Measurements from ENCODE around the gene FAM107B. TPM values are rescaled to one million over a fixed set of nuclear protein-coding genes. Genes with fewer than 3 reads are reported as not detected.

FAM107B gene
- total and polyA plus RNA-seq, 7 experiments from 2014 or later: 167 to 236 (median 211) TPM

DNA sequence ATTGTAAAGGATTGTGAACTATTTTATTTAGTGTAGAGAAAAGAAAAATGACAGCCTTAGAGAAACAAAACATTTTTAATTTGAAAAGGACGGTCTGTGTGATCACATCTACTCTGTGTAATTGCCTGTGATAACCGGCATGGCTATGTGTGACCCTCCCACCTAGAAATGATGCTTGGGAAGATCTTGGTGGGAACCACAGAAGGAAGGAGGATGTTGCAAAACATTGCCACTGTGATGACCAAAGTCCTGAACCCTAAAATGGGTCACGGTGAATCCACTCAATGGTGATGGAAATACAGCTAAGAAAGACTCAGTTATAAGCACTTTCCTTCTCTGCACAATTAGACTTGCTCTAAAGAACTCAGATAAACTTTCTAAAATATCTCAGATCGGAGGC is 222.7 kb downstream of the FAM107B start:
- H3K4me3 Mint-ChIP-seq: peak overlapping the region in 8 of 10 donors; percentile 0 to 46 (median 19)
- H3K36me3 Mint-ChIP-seq: peaks cover 7 to 49% (median 20%) of the 10 kb centered on the region in 5 donors
- peaks cover 62 to 100% (median 88%) of the 10 kb centered on the region in 7 donors for H3K4me1 Mint-ChIP-seq
- ChIA-PET POLR2A (interaction anchor here (0.6 to 4.0 kb wide), 5 partner anchors 9 to 1840 kb away, joined by 4 to 34 read pairs (median 6); no protein-coding TSS in a partner anchor), CTCF (interaction anchor here (0.8 kb wide), 1 partner anchor 271 kb away, joined by 4 read pairs; no protein-coding TSS in a partner anchor)
- intact Hi-C loops (cut with micrococcal nuclease): loop anchor here in 1 of 2 donors (5.0 kb wide), 1 partner anchor 35 kb away; no protein-coding TSS in a partner anchor
- ATAC-seq: no peak
- no peaks in the 10 kb centered on the region for H3K27me3 Mint-ChIP-seq
- Histone ChIP-seq H3K4me3 (ENCODE audit: low read length) (no peak overlapping the region), H3K4me1 (ENCODE audit: control insufficient read depth in 2 of 2, insufficient read depth in 2 of 2, low read length in 2 of 2) (peaks cover 52 to 71% of the 10 kb centered on the region in 2 donors), H3K9me3 (ENCODE audit: control insufficient read depth in 2 of 3, low read length in 3 of 3) (no peaks in the 10 kb centered on the region), H3K36me3 (ENCODE audit: control insufficient read depth in 2 of 3, insufficient read depth in 3 of 3, low read length in 3 of 3) (peaks cover 0 to 39% (median 7%) of the 10 kb centered on the region in 3 experiments), H3K27me3 (ENCODE audit: control insufficient read depth in 2 of 2, insufficient read depth in 2 of 2, low read length in 2 of 2) (no peaks in the 10 kb centered on the region), H3K27ac (ENCODE audit: low read depth, low read length) (peak overlapping the region; percentile 46)
- DNase-seq: no peak
- H3K9me3 Mint-ChIP-seq: peaks cover 0 to 3% (median 0%) of the 10 kb centered on the region in 11 donors
- H3K27ac Mint-ChIP-seq: peak overlapping the region; percentile 26 to 97 (median 85)

DNA sequence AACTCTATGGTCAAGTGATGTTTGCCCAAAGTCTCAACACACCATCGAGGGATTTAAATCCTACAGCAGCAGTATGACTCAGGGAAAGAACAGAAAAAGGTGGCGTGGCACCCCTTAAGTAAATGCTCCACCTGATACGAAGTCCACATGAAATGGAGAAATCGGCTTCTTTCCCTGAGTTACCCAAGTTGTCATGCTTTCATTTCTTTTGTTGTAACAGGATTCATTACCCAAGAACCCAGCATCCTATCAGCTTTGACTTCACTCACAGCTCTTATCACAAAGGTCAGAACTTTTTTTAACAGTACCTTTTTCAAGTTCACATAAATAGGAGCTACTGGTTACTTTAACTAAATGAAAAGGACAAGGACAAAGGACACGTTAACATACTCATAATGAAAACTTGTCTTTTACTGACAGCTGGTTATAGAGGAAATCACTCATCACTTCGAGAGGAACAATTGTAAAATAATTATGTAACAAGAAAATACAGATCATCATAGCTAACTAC is 224.2 kb downstream of the FAM107B start:
- peak overlapping the region; percentile 65 to 97 (median 91) for H3K27ac Mint-ChIP-seq
- DNase-seq (no peak), ATAC-seq (no peak)
- peaks cover 7 to 45% (median 27%) of the 10 kb centered on the region in 5 donors for H3K36me3 Mint-ChIP-seq
- peaks cover 0 to 34% (median 7%) of the 10 kb centered on the region in 3 experiments for H3K36me3 ChIP-seq (ENCODE audit: control insufficient read depth in 2 of 3, insufficient read depth in 3 of 3, low read length in 3 of 3)
- peaks cover 60 to 100% (median 88%) of the 10 kb centered on the region in 7 donors for H3K4me1 Mint-ChIP-seq
- intact Hi-C loops (cut with micrococcal nuclease): loop anchor here in 1 of 2 donors (5.0 kb wide), 1 partner anchor 37 kb away; no protein-coding TSS in a partner anchor
- no peaks in the 10 kb centered on the region for H3K9me3 ChIP-seq (ENCODE audit: control insufficient read depth in 2 of 3, low read length in 3 of 3)
- ChIA-PET POLR2A (interaction anchor here (0.6 to 1.4 kb wide), 5 partner anchors 12 to 287 kb away, joined by 3 to 4 read pairs (median 3); partner anchors contain the start of genes CDNF, HSPA14 and MSANTD7), CTCF (interaction anchor here (0.6 to 1.4 kb wide), 4 partner anchors 10 to 272 kb away, joined by 3 to 4 read pairs (median 4); no protein-coding TSS in a partner anchor)
- peak overlapping the region in 5 of 10 donors; percentile 29 to 59 (median 49) for H3K4me3 Mint-ChIP-seq
- H3K27me3 Mint-ChIP-seq: no peaks in the 10 kb centered on the region
- H3K9me3 Mint-ChIP-seq: peaks cover 0 to 1% (median 0%) of the 10 kb centered on the region in 11 donors
- H3K4me3 ChIP-seq (ENCODE audit: low read length): no peak overlapping the region
- H3K27me3 ChIP-seq (ENCODE audit: control insufficient read depth in 2 of 2, insufficient read depth in 2 of 2, low read length in 2 of 2): no peaks in the 10 kb centered on the region
- H3K27ac ChIP-seq (ENCODE audit: low read depth, low read length): peak overlapping the region; percentile 32
- H3K4me1 ChIP-seq (ENCODE audit: control insufficient read depth in 2 of 2, insufficient read depth in 2 of 2, low read length in 2 of 2): peaks cover 37 to 61% of the 10 kb centered on the region in 2 donors

DNA sequence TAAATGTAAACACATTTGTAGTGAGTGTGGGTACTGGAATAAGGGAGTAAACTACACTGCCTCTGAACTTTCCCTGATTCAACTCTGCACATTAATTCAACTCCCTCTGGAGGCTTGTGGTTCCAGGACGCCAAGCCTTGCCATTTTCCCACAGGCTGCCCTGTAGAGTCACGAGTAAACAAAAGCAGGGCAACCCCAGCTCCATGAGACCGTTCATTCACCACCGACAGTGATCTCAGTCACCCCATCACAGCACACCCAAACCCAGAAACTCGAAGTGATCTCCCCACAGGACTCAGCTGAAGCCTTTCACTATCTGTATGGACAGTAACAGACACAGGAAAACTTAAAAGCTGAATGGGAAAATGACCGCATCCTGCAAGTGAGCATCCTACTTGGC is 225.2 kb downstream of the FAM107B start:
- peaks cover 7 to 51% (median 30%) of the 10 kb centered on the region in 5 donors for H3K36me3 Mint-ChIP-seq
- H3K9me3 ChIP-seq (ENCODE audit: control insufficient read depth in 2 of 3, low read length in 3 of 3): no peaks in the 10 kb centered on the region

DNA sequence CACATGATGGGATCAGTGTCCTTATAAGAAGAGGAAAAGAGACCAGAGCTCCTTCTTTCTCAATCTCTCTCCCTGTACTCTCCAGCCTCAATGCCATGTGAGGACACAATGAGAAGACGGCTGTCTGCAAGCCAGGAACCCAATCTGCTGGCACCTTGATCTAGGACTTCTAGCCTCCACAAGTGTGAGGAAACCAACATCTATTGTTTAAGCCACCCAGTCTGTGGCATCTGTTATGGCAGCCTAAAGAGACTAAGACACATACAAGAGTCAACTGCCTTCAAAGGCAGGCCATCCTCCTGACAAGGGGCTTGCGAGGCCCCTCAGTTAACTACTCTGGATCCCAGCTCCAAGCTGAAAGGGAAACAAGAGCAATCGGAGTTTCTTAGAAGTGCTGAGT is 225.7 kb downstream of the FAM107B start:
- H3K36me3 Mint-ChIP-seq: peaks cover 7 to 56% (median 30%) of the 10 kb centered on the region in 5 donors
- Histone ChIP-seq H3K27me3 (ENCODE audit: control insufficient read depth in 2 of 2, insufficient read depth in 2 of 2, low read length in 2 of 2) (no peaks in the 10 kb centered on the region), H3K9me3 (ENCODE audit: control insufficient read depth in 2 of 3, low read length in 3 of 3) (no peaks in the 10 kb centered on the region), H3K4me1 (ENCODE audit: control insufficient read depth in 2 of 2, insufficient read depth in 2 of 2, low read length in 2 of 2) (peaks cover 26 to 55% of the 10 kb centered on the region in 2 donors), H3K36me3 (ENCODE audit: control insufficient read depth in 2 of 3, insufficient read depth in 3 of 3, low read length in 3 of 3) (peaks cover 0 to 39% (median 7%) of the 10 kb centered on the region in 3 experiments), H3K4me3 (ENCODE audit: low read length) (no peak overlapping the region), H3K27ac (ENCODE audit: low read depth, low read length) (peak overlapping the region; percentile 37)
- no peaks in the 10 kb centered on the region for H3K27me3 Mint-ChIP-seq
- H3K4me3 Mint-ChIP-seq: peak overlapping the region in 1 of 10 donors; percentile 39
- ChIA-PET POLR2A (interaction anchor here (0.8 to 2.4 kb wide), 6 partner anchors 20 to 288 kb away, joined by 3 to 7 read pairs (median 4); no protein-coding TSS in a partner anchor), CTCF (no interaction called here)
- intact Hi-C loops (cut with micrococcal nuclease): no loop called here
- DNase-seq (no peak), ATAC-seq (no peak)
- peak overlapping the region; percentile 11 to 97 (median 82) for H3K27ac Mint-ChIP-seq
- H3K4me1 Mint-ChIP-seq: peaks cover 59 to 100% (median 89%) of the 10 kb centered on the region in 7 donors
- H3K9me3 Mint-ChIP-seq: peaks cover 0 to 1% (median 0%) of the 10 kb centered on the region in 11 donors

More for the DNA sequence above, 225.2 kb downstream of the FAM107B start:
- CTCF ChIA-PET: no interaction called here
- Histone ChIP-seq H3K4me1 (ENCODE audit: control insufficient read depth in 2 of 2, insufficient read depth in 2 of 2, low read length in 2 of 2) (peaks cover 29 to 55% of the 10 kb centered on the region in 2 donors), H3K36me3 (ENCODE audit: control insufficient read depth in 2 of 3, insufficient read depth in 3 of 3, low read length in 3 of 3) (peaks cover 0 to 39% (median 7%) of the 10 kb centered on the region in 3 experiments), H3K4me3 (ENCODE audit: low read length) (no peak overlapping the region), H3K27me3 (ENCODE audit: control insufficient read depth in 2 of 2, insufficient read depth in 2 of 2, low read length in 2 of 2) (no peaks in the 10 kb centered on the region), H3K27ac (ENCODE audit: low read depth, low read length) (peak overlapping the region; percentile 37)
- Mint-ChIP-seq H3K4me1 (peaks cover 60 to 100% (median 89%) of the 10 kb centered on the region in 7 donors), H3K27me3 (no peaks in the 10 kb centered on the region), H3K4me3 (no peak overlapping the region), H3K9me3 (peaks cover 0 to 1% (median 0%) of the 10 kb centered on the region in 11 donors), H3K27ac (peak overlapping the region in 8 of 9 donors; percentile 85 to 97 (median 90))
- ATAC-seq: no peak
- no peak for DNase-seq
- intact Hi-C loops (cut with micrococcal nuclease): no loop called here
- POLR2A ChIA-PET: interaction anchor here (0.8 to 2.4 kb wide), 6 partner anchors 20 to 288 kb away, joined by 3 to 7 read pairs (median 3); no protein-coding TSS in a partner anchor

DNA sequence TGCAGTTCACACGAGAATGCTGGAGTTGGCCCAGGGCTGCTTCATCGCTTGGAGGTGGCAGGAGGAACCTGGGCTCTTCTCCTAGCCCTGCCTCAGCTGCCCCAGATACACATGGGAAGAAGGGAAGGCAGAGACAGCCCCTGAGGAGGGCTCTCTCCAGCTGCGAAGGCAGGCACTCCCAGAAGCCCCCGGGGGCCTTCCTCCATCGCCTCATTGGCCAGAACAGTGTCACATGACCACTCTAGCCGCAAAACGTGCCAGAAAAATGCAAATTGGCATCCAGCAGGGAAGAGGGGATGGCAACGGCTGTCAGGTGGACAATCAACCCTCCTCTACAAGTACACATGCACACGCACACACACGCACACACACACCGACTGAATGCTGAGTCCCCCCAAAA is 226.2 kb downstream of the FAM107B start:
- Mint-ChIP-seq H3K27ac (peak overlapping the region in 7 of 9 donors; percentile 33 to 97 (median 82)), H3K4me1 (peaks cover 61 to 100% (median 92%) of the 10 kb centered on the region in 7 donors), H3K4me3 (no peak overlapping the region), H3K9me3 (peaks cover 0 to 1% (median 0%) of the 10 kb centered on the region in 11 donors), H3K36me3 (peaks cover 7 to 56% (median 30%) of the 10 kb centered on the region in 5 donors), H3K27me3 (no peaks in the 10 kb centered on the region)
- H3K27ac ChIP-seq (ENCODE audit: low read depth, low read length): peak overlapping the region; percentile 37
- H3K9me3 ChIP-seq (ENCODE audit: control insufficient read depth in 2 of 3, low read length in 3 of 3): no peaks in the 10 kb centered on the region
- DNase-seq: no peak
- ATAC-seq: no peak
- ChIA-PET CTCF (interaction anchor here (0.8 to 1.1 kb wide), 2 partner anchors 11 to 289 kb away, joined by 4 to 5 read pairs; partner anchors contain the start of gene CDNF), POLR2A (interaction anchor here (0.8 to 2.4 kb wide), 5 partner anchors 21 to 274 kb away, joined by 3 to 7 read pairs (median 4); no protein-coding TSS in a partner anchor)
- no peak overlapping the region for H3K4me3 ChIP-seq (ENCODE audit: low read length)
- peaks cover 26 to 55% of the 10 kb centered on the region in 2 donors for H3K4me1 ChIP-seq (ENCODE audit: control insufficient read depth in 2 of 2, insufficient read depth in 2 of 2, low read length in 2 of 2)
- H3K36me3 ChIP-seq (ENCODE audit: control insufficient read depth in 2 of 3, insufficient read depth in 3 of 3, low read length in 3 of 3): peaks cover 0 to 39% (median 7%) of the 10 kb centered on the region in 3 experiments
- H3K27me3 ChIP-seq (ENCODE audit: control insufficient read depth in 2 of 2, insufficient read depth in 2 of 2, low read length in 2 of 2): no peaks in the 10 kb centered on the region
- intact Hi-C loops (cut with micrococcal nuclease): no loop called here

DNA sequence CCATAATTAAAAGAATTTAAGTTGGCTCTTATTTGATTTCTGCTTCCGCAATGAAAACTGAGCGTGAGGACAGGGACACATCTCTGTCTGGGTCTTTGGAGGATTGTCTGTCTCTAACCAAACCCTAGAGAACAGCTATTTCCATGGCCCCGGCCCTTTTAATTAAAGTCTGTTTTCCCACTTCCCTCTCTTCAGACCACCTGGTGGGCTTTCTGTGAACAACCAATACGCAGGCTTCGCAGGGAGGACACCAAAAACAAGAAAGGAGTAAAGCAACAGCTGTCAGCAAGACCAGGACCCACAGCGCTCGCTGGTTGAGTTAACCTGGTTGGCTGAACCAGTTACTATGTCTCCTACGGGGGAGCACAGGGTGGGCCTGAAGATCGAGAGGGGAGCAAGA is 226.9 kb downstream of the FAM107B start:
- Mint-ChIP-seq H3K9me3 (no peaks in the 10 kb centered on the region), H3K4me3 (peak overlapping the region in 1 of 10 donors; percentile 62), H3K27me3 (no peaks in the 10 kb centered on the region), H3K36me3 (peaks cover 3 to 50% (median 25%) of the 10 kb centered on the region in 5 donors), H3K4me1 (peaks cover 58 to 100% (median 92%) of the 10 kb centered on the region in 7 donors), H3K27ac (peak overlapping the region; percentile 50 to 97 (median 84))
- POLR2A ChIA-PET: interaction anchor here (1.2 to 2.4 kb wide), 2 partner anchors 21 to 36 kb away, joined by 5 to 7 read pairs; no protein-coding TSS in a partner anchor
- Histone ChIP-seq H3K36me3 (ENCODE audit: control insufficient read depth in 2 of 3, insufficient read depth in 3 of 3, low read length in 3 of 3) (peaks cover 0 to 39% (median 7%) of the 10 kb centered on the region in 3 experiments), H3K4me3 (ENCODE audit: low read length) (no peak overlapping the region), H3K27ac (ENCODE audit: low read depth, low read length) (no peak overlapping the region), H3K9me3 (ENCODE audit: control insufficient read depth in 2 of 3, low read length in 3 of 3) (no peaks in the 10 kb centered on the region), H3K4me1 (ENCODE audit: control insufficient read depth in 2 of 2, insufficient read depth in 2 of 2, low read length in 2 of 2) (peaks cover 26 to 55% of the 10 kb centered on the region in 2 donors), H3K27me3 (ENCODE audit: control insufficient read depth in 2 of 2, insufficient read depth in 2 of 2, low read length in 2 of 2) (no peaks in the 10 kb centered on the region)
- DNase-seq: no peak
- intact Hi-C loops (cut with micrococcal nuclease): no loop called here
- CTCF ChIA-PET: interaction anchor here (0.7 to 1.1 kb wide), 3 partner anchors 10 to 290 kb away, joined by 3 to 5 read pairs (median 4); partner anchors contain the start of gene CDNF
- no peak for ATAC-seq
